IPS-20b (cell line): ENCODE measurements around the gene IPCEF1.

Source experiments
- H3K27ac ChIP-seq: one replicate; pipeline ENCODE4 v1.5.1; 2013; ENCODE audit warnings: low read length
- H3K27me3 ChIP-seq: 2 replicates; pipeline ENCODE4 v1.6.1; 2013; ENCODE audit warnings: mild to moderate bottlenecking, low read length, inconsistent platforms; ENCODE audit not compliant: insufficient read depth
- H3K36me3 ChIP-seq: 2 replicates; pipeline ENCODE4 v1.6.1; 2013; ENCODE audit warnings: low read depth, mild to moderate bottlenecking, inconsistent platforms, low read length, moderate library complexity; ENCODE audit not compliant: insufficient read depth
- H3K4me1 ChIP-seq: 2 replicates; pipeline ENCODE4 v1.6.1; 2013; ENCODE audit warnings: mild to moderate bottlenecking, control low read depth, inconsistent platforms, low read length, moderate library complexity; ENCODE audit not compliant: insufficient read depth
- H3K4me3 ChIP-seq: 2 replicates; pipeline ENCODE4 v1.5.1; 2013; ENCODE audit warnings: mild to moderate bottlenecking, low read length, inconsistent platforms
- H3K9ac ChIP-seq: 2 replicates; pipeline ENCODE4 v1.6.1; 2013; ENCODE audit warnings: low read depth, mild to moderate bottlenecking, inconsistent platforms, low read length, moderate library complexity
- H3K9me3 ChIP-seq: 2 replicates; pipeline ENCODE4 v1.6.1; 2013; ENCODE audit warnings: mild to moderate bottlenecking, low read depth, low read length, inconsistent platforms; ENCODE audit not compliant: insufficient read depth

The IPCEF1 gene

GRCh38 chr6:154164397-154164796, 192.2 kb downstream of the IPCEF1 start:
- peaks cover 5% of the 10 kb centered on the region for H3K9me3 ChIP-seq
- no peak overlapping the region for H3K4me3 ChIP-seq
- H3K27me3 ChIP-seq: no peaks in the 10 kb centered on the region
- no peaks in the 10 kb centered on the region for H3K36me3 ChIP-seq
- no peak overlapping the region for H3K9ac ChIP-seq
- H3K27ac ChIP-seq: no peak overlapping the region
- no peaks in the 10 kb centered on the region for H3K4me1 ChIP-seq

GRCh38 chr6:154161689-154162088, 194.9 kb downstream of the IPCEF1 start:
- Histone ChIP-seq H3K27ac (no peak overlapping the region), H3K9ac (no peak overlapping the region), H3K4me1 (no peaks in the 10 kb centered on the region), H3K9me3 (peaks cover 5% of the 10 kb centered on the region), H3K27me3 (no peaks in the 10 kb centered on the region), H3K36me3 (no peaks in the 10 kb centered on the region), H3K4me3 (no peak overlapping the region)

- Histone ChIP-seq H3K27ac (no peak overlapping the region), H3K4me1 (no peaks in the 10 kb centered on the region), H3K36me3 (0 out of 2 replicates have a peak, but pooled peaks cover 4% of the 10 kb centered on the region), H3K4me3 (no peak overlapping the region), H3K9ac (no peak overlapping the region), H3K9me3 (peaks cover 16% of the 10 kb centered on the region), H3K27me3 (no peaks in the 10 kb centered on the region)
Observed at GRCh38 chr6:154159126-154159525, 197.5 kb downstream of the IPCEF1 start.

GRCh38 chr6:154157706-154158105, 198.9 kb downstream of the IPCEF1 start:
- Histone ChIP-seq H3K27me3 (no peaks in the 10 kb centered on the region), H3K9ac (no peak overlapping the region), H3K36me3 (0 out of 2 replicates have a peak, but pooled peaks cover 4% of the 10 kb centered on the region), H3K9me3 (peaks cover 16% of the 10 kb centered on the region), H3K4me1 (no peaks in the 10 kb centered on the region), H3K27ac (no peak overlapping the region), H3K4me3 (no peak overlapping the region)

- 0 out of 2 replicates have a peak, but pooled peaks cover 4% of the 10 kb centered on the region for H3K36me3 ChIP-seq
- H3K9me3 ChIP-seq: peaks cover 16% of the 10 kb centered on the region
- H3K4me1 ChIP-seq: no peaks in the 10 kb centered on the region
- H3K27ac ChIP-seq: no peak overlapping the region
- H3K4me3 ChIP-seq: no peak overlapping the region
- no peak overlapping the region for H3K9ac ChIP-seq
- no peaks in the 10 kb centered on the region for H3K27me3 ChIP-seq
Observed at GRCh38 chr6:154157082-154157481, 199.5 kb downstream of the IPCEF1 start.

GRCh38 chr6:154156135-154156896, 200.3 kb downstream of the IPCEF1 start:
- Histone ChIP-seq H3K9ac (no peak overlapping the region), H3K27ac (no peak overlapping the region), H3K9me3 (peaks cover 16% of the 10 kb centered on the region), H3K27me3 (no peaks in the 10 kb centered on the region), H3K4me3 (no peak overlapping the region), H3K4me1 (no peaks in the 10 kb centered on the region), H3K36me3 (0 out of 2 replicates have a peak, but pooled peaks cover 4% of the 10 kb centered on the region)

- Histone ChIP-seq H3K4me3 (no peak overlapping the region), H3K4me1 (no peaks in the 10 kb centered on the region), H3K27ac (no peak overlapping the region), H3K27me3 (no peaks in the 10 kb centered on the region), H3K36me3 (0 out of 2 replicates have a peak, but pooled peaks cover 4% of the 10 kb centered on the region), H3K9ac (no peak overlapping the region), H3K9me3 (peaks cover 16% of the 10 kb centered on the region)
Observed at GRCh38 chr6:154154389-154154967, 202.1 kb downstream of the IPCEF1 start.

- H3K4me3 ChIP-seq: no peak overlapping the region
- no peak overlapping the region for H3K27ac ChIP-seq
- H3K36me3 ChIP-seq: no peaks in the 10 kb centered on the region
- H3K27me3 ChIP-seq: no peaks in the 10 kb centered on the region
- no peaks in the 10 kb centered on the region for H3K9me3 ChIP-seq
- H3K4me1 ChIP-seq: 0 out of 2 replicates have a peak, but pooled peaks cover 6% of the 10 kb centered on the region
- H3K9ac ChIP-seq: no peak overlapping the region
Observed at GRCh38 chr6:154143753-154144152, 212.8 kb downstream of the IPCEF1 start.

- Histone ChIP-seq H3K9ac (no peak overlapping the region), H3K27ac (no peak overlapping the region), H3K9me3 (no peaks in the 10 kb centered on the region), H3K27me3 (no peaks in the 10 kb centered on the region), H3K4me3 (no peak overlapping the region), H3K4me1 (0 out of 2 replicates have a peak, but pooled peaks cover 6% of the 10 kb centered on the region), H3K36me3 (no peaks in the 10 kb centered on the region)
Observed at GRCh38 chr6:154140743-154141142, 215.9 kb downstream of the IPCEF1 start.

GRCh38 chr6:154139892-154140291, 216.7 kb downstream of the IPCEF1 start:
- 0 out of 2 replicates have a peak, but pooled peaks cover 6% of the 10 kb centered on the region for H3K4me1 ChIP-seq
- no peaks in the 10 kb centered on the region for H3K9me3 ChIP-seq
- no peak overlapping the region for H3K4me3 ChIP-seq
- no peak overlapping the region for H3K9ac ChIP-seq
- H3K36me3 ChIP-seq: no peaks in the 10 kb centered on the region
- H3K27ac ChIP-seq: no peak overlapping the region
- no peaks in the 10 kb centered on the region for H3K27me3 ChIP-seq

GRCh38 chr6:154138793-154139192, 217.8 kb downstream of the IPCEF1 start:
- no peak overlapping the region for H3K9ac ChIP-seq
- no peaks in the 10 kb centered on the region for H3K27me3 ChIP-seq
- H3K4me1 ChIP-seq: 0 out of 2 replicates have a peak, but pooled peaks cover 6% of the 10 kb centered on the region
- H3K36me3 ChIP-seq: no peaks in the 10 kb centered on the region
- no peaks in the 10 kb centered on the region for H3K9me3 ChIP-seq
- H3K27ac ChIP-seq: no peak overlapping the region
- H3K4me3 ChIP-seq: no peak overlapping the region
